ENCODE results near the gene C1orf122.

DNA sequence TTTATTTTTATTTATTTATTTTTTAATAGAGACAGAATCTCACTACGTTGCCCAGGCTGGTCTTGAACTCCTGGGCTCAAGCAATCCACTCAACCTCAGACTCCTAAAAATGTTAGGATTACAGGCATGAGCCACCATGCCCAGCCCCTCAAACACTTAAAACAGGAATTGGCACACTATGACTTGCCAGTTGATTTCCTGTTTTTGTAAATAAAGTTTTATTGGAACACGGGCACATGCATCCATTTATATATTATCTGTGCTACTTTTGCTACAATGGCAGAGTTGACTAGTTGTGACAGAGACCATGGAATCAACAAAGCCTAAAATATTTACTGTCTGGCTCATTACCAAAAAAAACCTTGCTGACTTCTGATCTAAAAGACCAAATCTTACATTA is 16.4 kb downstream of the C1orf122 start:
- TF ChIP-seq CTCF (IDR thresholded peaks at IDR 0.05 in 8 of 11, conservative IDR thresholded peaks at IDR 0.05 in 3 of 11) = no peak
- TF ChIP-seq POLR2A (IDR thresholded peaks at IDR 0.05) = no peak

Data from spleen (tissue), 7 donors.